IMR-90 (cell line): ENCODE results near the gene SLC1A5. TPM values are rescaled to one million over a fixed set of nuclear protein-coding genes. Genes with fewer than 3 reads are reported as not detected.

Source experiments
- ATAC-seq: fragments of 200-7000 bp; cut with Tn5 transposase; 2 replicates; pipeline ENCODE4 v1.9.1; 2020; ENCODE audit warnings: low read depth, mild to moderate bottlenecking, moderate library complexity
- Bru-seq: library from RNA; stranded (reverse); fragments of 400-500 nt; gene quantifications from one replicate; lab custom pipeline; 2021; lab: Mats Ljungman, UMichigan
- BruChase-seq, 2 experiments: library from RNA; stranded (reverse); fragments of 400-500 nt; gene quantifications; one replicate each; lab custom pipeline; 2021; lab: Mats Ljungman, UMichigan
- BruUV-seq: library from RNA; stranded (reverse); fragments of 400-500 nt; replicated peaks from 2 replicates; lab custom pipeline; 2021; lab: Mats Ljungman, UMichigan
- CTCF ChIA-PET: fragments of 300-600 bp; formaldehyde crosslinking; extraction: SDS; loops from one replicate; lab custom pipeline; 2021; ENCODE audit warnings: antibody characterized with exemption; lab: Yijun Ruan, JAX
- POLR2A ChIA-PET: fragments of 300-600 bp; sonication (Branson Sonifier 250); formaldehyde crosslinking; loops from one replicate; lab custom pipeline; 2022; ENCODE audit warnings: antibody characterized with exemption; ENCODE audit not compliant: unreplicated experiment; lab: Charles Lee
- DNase-seq: peaks from one replicate; pipeline ENCODE4 v3.0.0; 2013
- H2AFZ ChIP-seq: replicated peaks from 2 replicates; pipeline ENCODE3; 2013; ENCODE audit warnings: low read length, mild to moderate bottlenecking; ENCODE audit not compliant: poor library complexity
- H2AK5ac ChIP-seq: 2 replicates; pipeline ENCODE4 v1.6.1; 2013; ENCODE audit warnings: low read depth, low read length, inconsistent platforms
- H2AK9ac ChIP-seq: replicated peaks from 2 replicates; pipeline ENCODE3; 2013; ENCODE audit warnings: mild to moderate bottlenecking, low read depth, low read length, moderate library complexity; ENCODE audit not compliant: poor library complexity
- H2BK120ac ChIP-seq: 2 replicates; pipeline ENCODE4 v1.6.1; 2013; ENCODE audit warnings: low read depth, low read length, inconsistent platforms
- H2BK15ac ChIP-seq: 3 replicates; pipeline ENCODE4 v1.6.1; 2013; ENCODE audit warnings: low read depth, low read length, inconsistent platforms
- H2BK20ac ChIP-seq: 2 replicates; pipeline ENCODE4 v1.6.1; 2013; ENCODE audit warnings: low read depth, mild to moderate bottlenecking, inconsistent platforms, low read length, moderate library complexity
- H2BK5ac ChIP-seq: 2 replicates; pipeline ENCODE4 v1.6.1; 2013; ENCODE audit warnings: mild to moderate bottlenecking, low read depth, low read length, inconsistent platforms; ENCODE audit not compliant: poor library complexity, severe bottlenecking
- H3K14ac ChIP-seq: replicated peaks from 2 replicates; pipeline ENCODE4 v1.6.1; 2013; ENCODE audit warnings: low read depth, low read length, inconsistent platforms
- H3K18ac ChIP-seq: 2 replicates; pipeline ENCODE4 v1.6.1; 2013; ENCODE audit warnings: low read depth, low read length, control low read depth
- H3K23ac ChIP-seq: 2 replicates; pipeline ENCODE4 v1.6.1; 2013; ENCODE audit warnings: low read depth, low read length, inconsistent platforms
- H3K27ac ChIP-seq: 2 replicates; pipeline ENCODE4 v1.5.1; 2013; ENCODE audit warnings: mild to moderate bottlenecking, control low read depth, low read length; ENCODE audit not compliant: insufficient read depth
- H3K27me3 ChIP-seq: 2 replicates; pipeline ENCODE4 v1.6.1; 2013; ENCODE audit warnings: low read length; ENCODE audit not compliant: control insufficient read depth, insufficient read depth
- H3K36me3 ChIP-seq: 2 replicates; pipeline ENCODE4 v1.6.1; 2013; ENCODE audit warnings: low read length, mixed read lengths; ENCODE audit not compliant: control insufficient read depth, insufficient read depth
- H3K4ac ChIP-seq: 2 replicates; pipeline ENCODE4 v1.6.1; 2013; ENCODE audit warnings: low read depth, low read length, inconsistent platforms
- H3K4me1 ChIP-seq: 2 replicates; pipeline ENCODE4 v1.6.1; 2013; ENCODE audit warnings: low read length, mixed read lengths; ENCODE audit not compliant: control insufficient read depth, insufficient read depth
- H3K4me2 ChIP-seq: 2 replicates; pipeline ENCODE4 v1.6.1; 2013; ENCODE audit warnings: low read depth, mild to moderate bottlenecking, control low read depth, low read length, moderate library complexity
- H3K4me3 ChIP-seq: 2 replicates; pipeline ENCODE4 v1.5.1; 2013; ENCODE audit warnings: low read depth, mild to moderate bottlenecking, control low read depth, low read length, moderate library complexity; ENCODE audit not compliant: insufficient read depth
- H3K56ac ChIP-seq: 2 replicates; pipeline ENCODE4 v1.6.1; 2013; ENCODE audit warnings: low read length, inconsistent platforms; ENCODE audit not compliant: insufficient read depth; ENCODE audit errors: extremely low read depth
- H3K79me1 ChIP-seq, 2 experiments: 2 replicates each; pipeline ENCODE4 v1.6.1; 2013; ENCODE audit warnings: low read length in 2 of 2, inconsistent platforms in 1 of 2, low read depth in 1 of 2
- H3K9ac ChIP-seq: 2 replicates; pipeline ENCODE4 v1.6.1; 2013; ENCODE audit warnings: low read depth, low read length, control low read depth
- H3K9me1 ChIP-seq: 2 replicates; pipeline ENCODE4 v1.6.1; 2013; ENCODE audit warnings: low read length, inconsistent platforms; ENCODE audit not compliant: insufficient read depth
- H3K9me3 ChIP-seq: 2 replicates; pipeline ENCODE4 v1.6.1; 2013; ENCODE audit warnings: low read length; ENCODE audit not compliant: control insufficient read depth, insufficient read depth
- H4K20me1 ChIP-seq: 2 replicates; pipeline ENCODE4 v1.6.1; 2013; ENCODE audit warnings: low read length, inconsistent platforms; ENCODE audit not compliant: insufficient read depth
- H4K5ac ChIP-seq: 2 replicates; pipeline ENCODE4 v1.6.1; 2013; ENCODE audit warnings: mild to moderate bottlenecking, low read depth, low read length, control low read depth
- H4K8ac ChIP-seq, 2 experiments: 2 replicates each; pipeline ENCODE4 v1.6.1; 2013; ENCODE audit warnings: low read depth in 2 of 2, low read length in 2 of 2, control low read depth in 1 of 2, inconsistent platforms in 1 of 2
- H4K91ac ChIP-seq: 2 replicates; pipeline ENCODE4 v1.6.1; 2013; ENCODE audit warnings: low read depth, low read length, inconsistent platforms; ENCODE audit not compliant: insufficient read depth
- BHLHE40 ChIP-seq: fragments of 150-350 bp; IDR thresholded peaks from 2 replicates; pipeline ENCODE4 v1.6.1; 2016; ENCODE audit warnings: mild to moderate bottlenecking, low read depth, low read length
- CEBPB ChIP-seq: IDR thresholded peaks from 2 replicates; pipeline ENCODE4 v1.6.1; 2012; ENCODE audit warnings: low read depth, low read length, improper control_type of control experiment
- CHD1 ChIP-seq: IDR thresholded peaks from 2 replicates; pipeline ENCODE4 v1.6.1; 2012; ENCODE audit warnings: low read depth, low read length, improper control_type of control experiment
- MAFK ChIP-seq: IDR thresholded peaks from 2 replicates; pipeline ENCODE4 v1.6.1; 2012; ENCODE audit warnings: low read depth, low read length, improper control_type of control experiment
- MAZ ChIP-seq: IDR thresholded peaks from 2 replicates; pipeline ENCODE4 v1.6.1; 2012; ENCODE audit warnings: low read depth, mild to moderate bottlenecking, low read length, improper control_type of control experiment, moderate library complexity, borderline replicate concordance
- MXI1 ChIP-seq: IDR thresholded peaks from 2 replicates; pipeline ENCODE4 v1.6.1; 2012; ENCODE audit warnings: low read depth, mild to moderate bottlenecking, low read length, moderate library complexity, borderline replicate concordance
- NFE2L2 ChIP-seq: fragments of 150-350 bp; IDR thresholded peaks from 2 replicates; pipeline ENCODE4 v1.6.1; 2016; ENCODE audit warnings: low read depth, mild to moderate bottlenecking, low read length
- POLR2A ChIP-seq: IDR thresholded peaks from 2 replicates; pipeline ENCODE4 v1.6.1; 2012; ENCODE audit warnings: mild to moderate bottlenecking, low read depth, low read length
- RAD21 ChIP-seq: IDR thresholded peaks from 2 replicates; pipeline ENCODE4 v1.6.1; 2012; ENCODE audit warnings: low read length, improper control_type of control experiment
- RCOR1 ChIP-seq: IDR thresholded peaks from 2 replicates; pipeline ENCODE4 v1.6.1; 2012; ENCODE audit warnings: mild to moderate bottlenecking, low read length, improper control_type of control experiment; ENCODE audit not compliant: insufficient replicate concordance
- RFX5 ChIP-seq: IDR thresholded peaks from 2 replicates; pipeline ENCODE4 v1.8.0; 2012; ENCODE audit warnings: low read depth, mild to moderate bottlenecking, low read length, moderate library complexity
- USF2 ChIP-seq: fragments of 150-350 bp; IDR thresholded peaks from 2 replicates; pipeline ENCODE4 v1.6.1; 2017; ENCODE audit warnings: mild to moderate bottlenecking, antibody characterized with exemption, low read length, low read depth
- WGBS, 2 experiments: methylation state at CpG; one replicate each; pipeline versions ENCODE4 v1.1.5 to v1.1.7; 2013; ENCODE audit warnings: missing lambda C conversion rate in 2 of 2; ENCODE audit not compliant: insufficient read length in 1 of 2; ENCODE audit errors: extremely low coverage in 2 of 2; 5-methylcytosine and 5-hydroxymethylcytosine counted together
- dilution Hi-C: fragments of 300-500 bp; cut with HindIII; formaldehyde crosslinking; loops from one replicate; pipeline ENCODE4 v1.14.3; 2018; ENCODE audit warnings: low sequenced_read_pairs; ENCODE audit not compliant: unreplicated experiment
- in situ Hi-C: fragments of 300-500 bp; cut with MboI; formaldehyde crosslinking; loops from 3 replicates; pipeline ENCODE4 v1.14.3; 2019; ENCODE audit warnings: low sequenced_read_pairs, inconsistent platforms, mixed read lengths
- intact Hi-C: fragments of 100-400 bp; cut with micrococcal nuclease; formaldehyde crosslinking; loops from 2 replicates; pipeline ENCODE4 v1.10.0; 2022
- long read RNA-seq: library from polyadenylated mRNA; unstranded; transcript quantifications from one replicate; pipeline ENCODE4 v2.0.0, GENCODE V29; 2021; ENCODE audit not compliant: unreplicated experiment
- polyA plus RNA-seq, 3 experiments: library from polyadenylated mRNA; depleted of rRNA; stranded (reverse); fragments of >200 nt; gene quantifications; 2 replicates each; pipeline ENCODE4 v1.2.3, GENCODE V29; 2012; ENCODE audit warnings: low replicate concordance in 1 of 3
- total RNA-seq: library from RNA; depleted of rRNA; stranded (reverse); fragments of >200 nt; gene quantifications from 2 replicates; pipeline ENCODE4 v1.2.3, GENCODE V29; 2012; rRNA removed

SLC1A5 gene
- total RNA-seq (105 and 142 TPM in 2 replicates), polyA plus RNA-seq (2012; rRNA removed) (155 and 171 TPM in 2 replicates), Bru-seq, nascent RNA (percentile 95 among the genes with signal in this experiment), BruChase-seq, experiment 1, labeled RNA remaining after a 6-hour chase (percentile 99 among the genes with signal in this experiment), BruChase-seq, experiment 2, labeled RNA remaining after a 2-hour chase (percentile 96 among the genes with signal in this experiment)
- polyA plus RNA-seq (2012; cell fraction: cytosol; rRNA removed): 117 and 213 TPM in 2 replicates
- 88.4 and 128 TPM in 2 replicates for polyA plus RNA-seq (2012; cell fraction: nucleus; rRNA removed; ENCODE audit: low replicate concordance)
- long read RNA-seq, transcript SLC1A5-205 (7 exons, 2,031 nt): minor isoform, 17 of 669 reads
- long read RNA-seq, transcript SLC1A5-201 (8 exons, 1,750 nt): minor isoform, 8 of 669 reads
- long read RNA-seq, transcript SLC1A5-203 (8 exons, 2,882 nt): major isoform, 495 of 669 reads
- long read RNA-seq, partial matches to known transcripts: 125 of 669 reads
- long read RNA-seq, other reads (novel, unspliced or antisense): 23 of 669 reads

GRCh38 chr19:46788262-46788967 lies at the start of gene SLC1A5:
TSS of gene SLC1A5 (minus strand) at chr19:46788594. CDS start at chr19:46787965, 629 bp downstream.
- H3K23ac ChIP-seq: peak within 1 kb of the TSS; percentile 97
- 3% methylated on average over 12 of the region's 46 CpGs; no CpG with 5 or more reads in 1 of the 2 experiments for WGBS, 2 experiments
- H2AK5ac ChIP-seq: peak within 1 kb of the TSS; percentile 76; the same call in 1 of the 2 replicates
- TF ChIP-seq CHD1: peak; percentile 16; the same call in 1 of the 2 replicates
- no peak for TF ChIP-seq NFE2L2
- TF ChIP-seq RAD21: no peak
- TF ChIP-seq MAFK: no peak
- no peak for TF ChIP-seq RFX5
- no peak for TF ChIP-seq CEBPB
- TF ChIP-seq RCOR1: no peak
- TF ChIP-seq BHLHE40: peak; percentile 33; the same call in 1 of the 2 replicates
- TF ChIP-seq POLR2A: peak; percentile 100
- TF ChIP-seq MAZ: peak; percentile 63; the same call in 1 of the 2 replicates
- peak; percentile 97 for TF ChIP-seq MXI1
- no peak for TF ChIP-seq USF2
- H4K8ac ChIP-seq: peak within 1 kb of the TSS; percentile 4 to 89; a peak in 3 of 4 replicates
- in situ Hi-C loops: loop anchor here (10.0 kb wide), 1 partner anchor 56 kb away; no protein-coding TSS in a partner anchor
- peak; percentile 96 for DNase-seq
- H2BK20ac ChIP-seq: no peak within 1 kb of the TSS
- no peak within 1 kb of the TSS for H2BK15ac ChIP-seq
- H2AFZ ChIP-seq: peak within 1 kb of the TSS; percentile 81
- peaks cover 17% of the 10 kb centered on the region for H3K9me1 ChIP-seq
- peak; percentile 76 for ATAC-seq
- no peaks in the 10 kb centered on the region for H3K27me3 ChIP-seq
- H3K9ac ChIP-seq: peak within 1 kb of the TSS; percentile 99
- ChIA-PET POLR2A (interaction anchor here (0.6 to 1.2 kb wide), 3 partner anchors 42 to 444 kb away, joined by 3 to 5 read pairs (median 4); no protein-coding TSS in a partner anchor), CTCF (interaction anchor here (1.1 to 1.4 kb wide), 2 partner anchors 11 to 52 kb away, joined by 3 to 5 read pairs; no protein-coding TSS in a partner anchor)
- peaks cover 38% of the 10 kb centered on the region for H4K20me1 ChIP-seq
- peak within 1 kb of the TSS; percentile 87 for H3K4ac ChIP-seq
- H2AK9ac ChIP-seq: peak within 1 kb of the TSS; percentile 100
- peaks cover 7 to 44% of the 10 kb centered on the region in 2 experiments; a peak in 2 of 4 replicates for H3K79me1 ChIP-seq
- peak within 1 kb of the TSS; percentile 97 for H3K4me3 ChIP-seq
- peak within 1 kb of the TSS; percentile 73 for H4K91ac ChIP-seq
- H3K56ac ChIP-seq: peak within 1 kb of the TSS; percentile 75; the same call in 1 of the 2 replicates
- peaks cover 20% of the 10 kb centered on the region for H3K36me3 ChIP-seq
- intact Hi-C loops: loop anchor here (1.0 kb wide), 3 partner anchors 42 to 203 kb away; no protein-coding TSS in a partner anchor
- H3K4me2 ChIP-seq: peak within 1 kb of the TSS; percentile 82
- H3K9me3 ChIP-seq: no peaks in the 10 kb centered on the region
- H3K4me1 ChIP-seq: peaks cover 14% of the 10 kb centered on the region
- H3K18ac ChIP-seq: peak within 1 kb of the TSS; percentile 5; the same call in 1 of the 2 replicates
- no TSS peak for BruUV-seq
- H2BK5ac ChIP-seq: peak within 1 kb of the TSS; percentile 73
- H3K14ac ChIP-seq: peak within 1 kb of the TSS; percentile 95
- peak within 1 kb of the TSS; percentile 84 for H3K27ac ChIP-seq
- H2BK120ac ChIP-seq: peak within 1 kb of the TSS; percentile 27; the same call in 1 of the 2 replicates
- no peak within 1 kb of the TSS for H4K5ac ChIP-seq
- dilution Hi-C loops: no loop called here
